ENCODE measurements around the gene PTPRF. TPM values are rescaled to one million over a fixed set of nuclear protein-coding genes. Genes with fewer than 3 reads are reported as not detected.
"Not testable (repeated sequence)": the region's sequence is repeated elsewhere in the genome, so short reads cannot be mapped to it uniquely, and the experiment has no call there.

The PTPRF gene
- total and polyA plus RNA-seq, 8 donors: 123 to 279 (median 195) TPM

DNA sequence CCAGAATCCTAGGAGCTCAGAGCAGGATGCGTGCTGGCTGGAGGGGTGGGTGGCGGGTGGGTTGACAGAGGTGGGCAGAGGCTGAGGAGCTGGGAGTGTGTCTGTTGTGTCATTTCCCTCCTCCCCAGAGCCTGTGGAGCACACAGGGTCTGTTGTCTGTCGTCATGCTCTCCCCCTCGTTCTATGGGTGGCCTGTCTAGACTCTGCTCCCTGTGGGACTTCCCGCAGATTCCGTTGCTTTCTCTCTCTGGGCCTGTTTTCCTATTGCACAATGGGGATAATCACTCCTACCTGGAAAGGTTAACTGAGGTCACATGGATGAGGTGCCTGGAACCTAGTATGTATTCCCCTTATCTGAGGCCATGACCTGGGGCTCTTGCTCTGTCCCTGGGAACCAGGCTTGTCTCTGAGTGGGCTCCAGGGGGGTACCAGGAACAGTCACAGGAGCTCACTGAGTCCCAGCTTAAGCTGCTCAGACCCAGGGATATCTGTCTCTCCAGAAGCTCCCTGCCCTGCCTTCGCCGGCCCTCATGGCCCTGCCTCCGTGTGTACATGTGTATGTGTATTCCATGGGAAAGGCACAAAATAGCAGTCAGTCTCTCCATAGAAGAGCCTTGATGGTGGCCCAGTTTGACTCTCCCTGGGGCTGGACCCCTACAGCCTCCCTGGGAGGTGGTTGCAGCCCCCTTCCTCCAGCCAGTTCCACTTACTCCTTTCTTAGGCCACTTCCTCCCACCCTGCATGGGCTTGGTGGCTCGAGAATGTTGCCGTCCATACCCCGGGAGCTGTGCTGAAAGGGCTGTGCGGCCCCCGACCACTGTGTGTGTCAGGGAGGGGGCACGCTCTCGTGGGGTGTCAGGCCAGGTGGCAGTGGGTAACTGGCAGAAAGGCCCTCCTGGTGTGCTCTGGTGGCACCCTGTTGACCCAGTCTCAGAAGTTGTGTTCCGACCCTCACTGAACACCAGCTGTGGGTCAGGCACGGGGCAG is 17.9 kb downstream of the PTPRF start:
- Histone ChIP-seq H3K27ac (peak overlapping the region in 1 of 2 donors; percentile 39), H3K27me3 (no peaks in the 10 kb centered on the region), H3K4me1 (peaks cover 21 to 27% of the 10 kb centered on the region in 2 donors), H3K4me3 (no peak overlapping the region), H3K9me3 (no peaks in the 10 kb centered on the region), H3K36me3 (peaks cover 0 to 2% of the 10 kb centered on the region in 2 donors)
- intact Hi-C loops (cut with DNase I): no loop called here
- DNase-seq (peak in 1 of 4 donors; percentile 38), ATAC-seq (peak; percentile 9)
- TF ChIP-seq, protein P1, sequence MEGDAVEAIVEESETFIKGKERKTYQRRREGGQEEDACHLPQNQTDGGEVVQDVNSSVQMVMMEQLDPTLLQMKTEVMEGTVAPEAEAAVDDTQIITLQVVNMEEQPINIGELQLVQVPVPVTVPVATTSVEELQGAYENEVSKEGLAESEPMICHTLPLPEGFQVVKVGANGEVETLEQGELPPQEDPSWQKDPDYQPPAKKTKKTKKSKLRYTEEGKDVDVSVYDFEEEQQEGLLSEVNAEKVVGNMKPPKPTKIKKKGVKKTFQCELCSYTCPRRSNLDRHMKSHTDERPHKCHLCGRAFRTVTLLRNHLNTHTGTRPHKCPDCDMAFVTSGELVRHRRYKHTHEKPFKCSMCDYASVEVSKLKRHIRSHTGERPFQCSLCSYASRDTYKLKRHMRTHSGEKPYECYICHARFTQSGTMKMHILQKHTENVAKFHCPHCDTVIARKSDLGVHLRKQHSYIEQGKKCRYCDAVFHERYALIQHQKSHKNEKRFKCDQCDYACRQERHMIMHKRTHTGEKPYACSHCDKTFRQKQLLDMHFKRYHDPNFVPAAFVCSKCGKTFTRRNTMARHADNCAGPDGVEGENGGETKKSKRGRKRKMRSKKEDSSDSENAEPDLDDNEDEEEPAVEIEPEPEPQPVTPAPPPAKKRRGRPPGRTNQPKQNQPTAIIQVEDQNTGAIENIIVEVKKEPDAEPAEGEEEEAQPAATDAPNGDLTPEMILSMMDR (IDR thresholded peaks at IDR 0.05): no peak

DNA sequence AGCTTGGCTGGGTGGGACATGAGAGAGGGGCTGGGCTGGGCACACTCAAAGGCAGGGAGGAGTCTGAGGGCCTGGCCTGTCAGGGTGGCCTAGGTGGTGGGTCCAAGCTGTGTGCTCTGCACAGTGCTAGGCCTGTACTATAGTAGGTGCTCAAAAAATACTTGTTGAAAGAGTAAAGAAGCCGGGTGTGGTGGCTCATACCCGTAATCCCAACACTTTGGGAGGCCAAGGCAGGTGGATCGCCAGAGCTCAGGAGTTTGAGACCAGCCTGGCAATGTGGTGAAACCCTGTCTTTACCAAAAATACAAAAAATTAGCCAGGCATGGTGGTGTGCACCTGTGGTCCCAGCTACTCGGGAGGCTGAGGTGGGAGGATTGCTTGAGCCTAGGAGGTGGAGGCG is 18.7 kb downstream of the PTPRF start:
- H3K27me3 ChIP-seq; H3K4me3 ChIP-seq; H3K36me3 ChIP-seq; intact Hi-C loops (cut with DNase I); ATAC-seq; H3K9me3 ChIP-seq: not testable (repeated sequence)
- DNase-seq: peak in 1 of 4 donors; percentile 9
- H3K27ac ChIP-seq: peak overlapping the region in 1 of 2 donors; percentile 74
- peaks cover 21 to 27% of the 10 kb centered on the region in 2 donors for H3K4me1 ChIP-seq

DNA sequence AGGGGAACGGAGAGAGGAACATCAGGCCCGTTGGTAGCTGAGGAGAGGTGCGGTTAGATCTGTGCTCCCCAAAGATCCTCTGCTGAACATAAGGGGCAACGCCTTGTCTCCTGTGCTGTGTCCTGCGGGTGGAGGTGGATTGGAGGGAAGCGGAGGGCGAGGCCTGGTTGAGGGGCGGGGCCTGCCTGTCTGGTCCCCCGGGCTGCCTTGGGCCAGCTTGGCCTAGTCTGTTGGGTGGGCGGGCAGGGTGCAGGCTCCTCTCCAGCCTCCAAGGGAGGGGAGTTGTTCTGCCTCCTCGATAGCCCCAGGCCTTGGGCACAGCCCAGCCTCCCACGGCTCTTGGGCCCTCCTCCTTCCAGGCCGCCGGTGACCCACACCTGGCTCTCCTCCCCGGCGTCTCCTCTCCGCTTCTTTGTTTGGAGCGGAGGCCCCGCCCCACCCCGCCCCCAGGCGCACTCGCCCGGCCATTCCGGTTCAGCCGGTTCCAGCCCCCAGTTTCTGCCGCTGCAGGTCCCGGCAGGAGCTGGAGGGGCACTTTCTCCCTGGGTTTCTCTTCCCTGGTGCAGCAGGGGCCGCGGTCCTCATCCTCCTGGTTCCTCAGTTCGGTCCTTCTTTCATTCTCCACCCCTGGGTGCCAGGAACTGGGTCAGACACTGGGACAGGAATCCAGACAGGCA is 19.4 kb downstream of the PTPRF start:
- peak overlapping the region in 1 of 2 donors; percentile 25 for H3K4me3 ChIP-seq
- no peaks in the 10 kb centered on the region for H3K9me3 ChIP-seq
- no peaks in the 10 kb centered on the region for H3K27me3 ChIP-seq
- peak in 3 of 4 donors; percentile 88 to 91 (median 90) for DNase-seq
- H3K36me3 ChIP-seq: peaks cover 0 to 8% of the 10 kb centered on the region in 2 donors
- TF ChIP-seq, protein P1 (IDR thresholded peaks at IDR 0.05): no peak
- peaks cover 21 to 27% of the 10 kb centered on the region in 2 donors for H3K4me1 ChIP-seq
- intact Hi-C loops (cut with DNase I): no loop called here
- peak overlapping the region; percentile 65 to 74 for H3K27ac ChIP-seq
- peak; percentile 81 for ATAC-seq

DNA sequence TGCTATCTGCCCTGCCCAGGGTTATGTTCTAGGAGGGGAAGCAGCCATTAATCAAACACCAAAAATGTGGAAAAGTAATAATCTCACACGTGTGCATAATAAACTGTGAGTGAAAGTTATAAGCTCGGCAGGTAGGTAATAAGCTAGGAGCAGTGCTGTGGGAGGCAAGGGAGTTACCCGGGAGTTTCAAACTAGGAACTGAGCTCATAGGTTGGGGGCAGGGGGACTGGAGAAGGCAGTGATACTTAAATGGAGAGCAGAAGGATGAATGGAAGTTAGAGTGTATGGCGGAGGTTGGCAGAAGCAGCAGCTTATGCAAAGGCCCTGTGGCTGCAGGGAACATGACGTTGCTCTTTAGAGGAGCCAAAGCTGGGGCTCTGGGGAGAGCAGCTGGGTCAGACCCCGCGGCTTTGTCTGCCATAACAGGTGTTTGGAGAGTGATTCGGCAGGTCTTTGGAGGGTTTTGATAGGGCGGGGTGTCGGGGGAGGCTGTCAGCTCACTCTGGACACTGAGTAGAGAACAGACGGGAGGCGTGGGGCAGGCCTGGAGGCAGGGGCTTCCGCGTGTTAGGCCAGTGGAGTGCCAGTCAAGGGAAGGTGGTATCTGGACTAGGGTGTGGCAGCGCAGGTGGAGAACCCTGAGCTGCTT is 20.0 kb downstream of the PTPRF start:
- TF ChIP-seq, protein P1 (IDR thresholded peaks at IDR 0.05): no peak
- peak overlapping the region; percentile 65 to 74 for H3K27ac ChIP-seq
- H3K27me3 ChIP-seq: no peaks in the 10 kb centered on the region
- intact Hi-C loops (cut with DNase I): no loop called here
- no peak for ATAC-seq
- no peak for DNase-seq
- H3K4me3 ChIP-seq: peak overlapping the region in 1 of 2 donors; percentile 25
- peaks cover 18 to 22% of the 10 kb centered on the region in 2 donors for H3K4me1 ChIP-seq
- H3K9me3 ChIP-seq: no peaks in the 10 kb centered on the region
- H3K36me3 ChIP-seq: peaks cover 0 to 8% of the 10 kb centered on the region in 2 donors

DNA sequence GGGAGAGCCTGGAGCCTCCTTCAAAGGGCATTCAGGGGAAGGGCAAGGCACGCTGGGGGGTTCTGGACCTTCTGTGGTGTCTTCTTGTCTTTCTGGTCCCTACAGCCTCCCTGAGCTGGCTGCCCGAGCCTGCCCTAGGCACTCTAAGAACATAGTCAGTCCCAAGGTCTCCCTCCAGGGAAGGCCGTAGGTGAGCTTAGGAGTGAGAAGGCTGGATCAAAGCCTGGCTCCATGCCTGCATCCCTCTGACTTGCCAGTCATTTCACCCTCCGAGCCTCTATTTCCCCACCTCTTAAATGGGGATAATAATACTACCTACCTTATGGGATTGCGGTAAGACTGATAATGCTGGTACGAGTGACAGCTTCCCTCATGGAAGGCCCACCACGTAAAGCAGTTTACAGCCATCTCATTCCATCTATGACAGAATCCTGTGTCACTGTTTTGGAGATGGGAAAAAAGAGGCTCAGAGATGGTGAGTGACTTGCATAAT is 20.8 kb downstream of the PTPRF start:
- H3K4me1 ChIP-seq: peaks cover 18 to 19% of the 10 kb centered on the region in 2 donors

More for the DNA sequence above, 20.8 kb downstream of the PTPRF start:
- TF ChIP-seq, protein P1 (IDR thresholded peaks at IDR 0.05): no peak
- no peaks in the 10 kb centered on the region for H3K9me3 ChIP-seq
- no peak overlapping the region for H3K4me3 ChIP-seq
- ATAC-seq (no peak), DNase-seq (peak in 1 of 4 donors; percentile 43)
- peaks cover 0 to 8% of the 10 kb centered on the region in 2 donors for H3K36me3 ChIP-seq
- no peak overlapping the region for H3K27ac ChIP-seq
- intact Hi-C loops (cut with DNase I): no loop called here
- H3K27me3 ChIP-seq: no peaks in the 10 kb centered on the region

All from left lung (tissue), 10 donors.